ENCODE results near the gene UBP1. TPM values are rescaled to one million over a fixed set of nuclear protein-coding genes. Genes with fewer than 3 reads are reported as not detected.
"Not testable (repeated sequence)": the region's sequence is repeated elsewhere in the genome, so short reads cannot be mapped to it uniquely, and the experiment has no call there.

The UBP1 gene
- total RNA-seq, 1 experiment from 2014 or later: 50.4 TPM

GRCh38 chr3:33419948-33420347 lies 20.3 kb downstream of the UBP1 start:
- Histone ChIP-seq H3K79me2 (ENCODE audit: low read depth) (peaks cover 14% of the 10 kb centered on the region), H3K9me3 (ENCODE audit: insufficient read depth, low read depth) (no peaks in the 10 kb centered on the region), H3F3A (ENCODE audit: insufficient read depth, low read depth) (no peaks in the 10 kb centered on the region), H3K36me3 (ENCODE audit: low read depth) (no peaks in the 10 kb centered on the region; the same call in 1 of the 2 replicates), H3K4me1 (replicated peaks; ENCODE audit: insufficient read depth) (no peaks in the 10 kb centered on the region), H4K20me1 (ENCODE audit: insufficient read depth) (no peaks in the 10 kb centered on the region), H3K9me2 (ENCODE audit: insufficient read depth) (no peaks in the 10 kb centered on the region), H2AFZ (no peak overlapping the region), H3K27ac (no peak overlapping the region), H3K4me2 (no peak overlapping the region), H3K27me3 (ENCODE audit: insufficient read depth, low read depth) (no peaks in the 10 kb centered on the region), H3K4me3 (no peak overlapping the region)
- CTCF ChIA-PET: no interaction called here
- POLR2A ChIA-PET (ENCODE audit: unreplicated experiment): no interaction called here
- intact Hi-C loops (cut with micrococcal nuclease; ENCODE audit: unreplicated experiment): no loop called here
- TF ChIP-seq EZH2 (IDR thresholded peaks at IDR 0.05; ENCODE audit: low read depth): no peak
- TF ChIP-seq, protein P1, sequence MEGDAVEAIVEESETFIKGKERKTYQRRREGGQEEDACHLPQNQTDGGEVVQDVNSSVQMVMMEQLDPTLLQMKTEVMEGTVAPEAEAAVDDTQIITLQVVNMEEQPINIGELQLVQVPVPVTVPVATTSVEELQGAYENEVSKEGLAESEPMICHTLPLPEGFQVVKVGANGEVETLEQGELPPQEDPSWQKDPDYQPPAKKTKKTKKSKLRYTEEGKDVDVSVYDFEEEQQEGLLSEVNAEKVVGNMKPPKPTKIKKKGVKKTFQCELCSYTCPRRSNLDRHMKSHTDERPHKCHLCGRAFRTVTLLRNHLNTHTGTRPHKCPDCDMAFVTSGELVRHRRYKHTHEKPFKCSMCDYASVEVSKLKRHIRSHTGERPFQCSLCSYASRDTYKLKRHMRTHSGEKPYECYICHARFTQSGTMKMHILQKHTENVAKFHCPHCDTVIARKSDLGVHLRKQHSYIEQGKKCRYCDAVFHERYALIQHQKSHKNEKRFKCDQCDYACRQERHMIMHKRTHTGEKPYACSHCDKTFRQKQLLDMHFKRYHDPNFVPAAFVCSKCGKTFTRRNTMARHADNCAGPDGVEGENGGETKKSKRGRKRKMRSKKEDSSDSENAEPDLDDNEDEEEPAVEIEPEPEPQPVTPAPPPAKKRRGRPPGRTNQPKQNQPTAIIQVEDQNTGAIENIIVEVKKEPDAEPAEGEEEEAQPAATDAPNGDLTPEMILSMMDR (conservative IDR thresholded peaks at IDR 0.05): no peak
- no peak for DNase-seq
- BruUV-seq (replicated peaks): no TSS peak

DNA sequence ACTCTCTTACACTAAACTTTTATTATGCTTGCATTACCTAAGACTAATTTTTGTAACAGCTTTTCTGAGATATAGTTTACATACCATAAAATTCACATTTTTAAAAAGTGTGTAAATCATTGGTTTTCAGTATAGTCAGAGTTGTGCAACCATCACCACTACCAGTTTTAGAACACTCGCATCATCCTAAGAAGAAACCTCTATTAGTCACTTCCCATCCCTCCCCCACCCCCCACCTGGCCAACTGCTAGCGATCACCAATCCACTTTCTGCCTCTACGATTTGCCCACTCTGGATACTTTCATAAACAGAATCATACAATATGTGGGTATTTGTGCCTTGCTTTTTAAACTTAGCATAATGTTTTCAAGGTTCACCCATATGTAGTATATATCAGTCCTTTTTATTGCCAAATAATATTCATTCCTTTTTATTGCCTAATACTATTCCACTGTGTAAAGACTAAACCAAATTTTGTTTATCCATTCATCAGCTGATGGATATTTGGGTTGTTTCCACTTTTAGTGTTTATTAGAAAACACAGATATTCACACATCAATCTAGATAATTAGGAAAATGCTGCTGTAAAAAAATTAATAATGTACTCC lies 23.0 kb downstream of the UBP1 start:
- Histone ChIP-seq H3K79me2 (ENCODE audit: low read depth) (peaks cover 1% of the 10 kb centered on the region; the same call in 1 of the 2 replicates), H3K4me2 (no peak overlapping the region), H3F3A (ENCODE audit: insufficient read depth, low read depth) (no peaks in the 10 kb centered on the region), H4K20me1 (ENCODE audit: insufficient read depth) (no peaks in the 10 kb centered on the region), H3K9me3 (ENCODE audit: insufficient read depth, low read depth) (no peaks in the 10 kb centered on the region), H3K27ac (no peak overlapping the region), H3K36me3 (ENCODE audit: low read depth) (no peaks in the 10 kb centered on the region; the same call in 1 of the 2 replicates), H3K4me1 (replicated peaks; ENCODE audit: insufficient read depth) (no peaks in the 10 kb centered on the region), H3K9me2 (ENCODE audit: insufficient read depth) (no peaks in the 10 kb centered on the region), H2AFZ (no peak overlapping the region), H3K4me3 (no peak overlapping the region), H3K27me3 (ENCODE audit: insufficient read depth, low read depth) (no peaks in the 10 kb centered on the region)
- no peak for DNase-seq
- CTCF ChIA-PET: no interaction called here
- TF ChIP-seq, protein P1 (conservative IDR thresholded peaks at IDR 0.05): no peak
- TF ChIP-seq EZH2 (IDR thresholded peaks at IDR 0.05; ENCODE audit: low read depth): no peak
- no TSS peak for BruUV-seq (replicated peaks)
- POLR2A ChIA-PET (ENCODE audit: unreplicated experiment): no interaction called here
- intact Hi-C loops (cut with micrococcal nuclease; ENCODE audit: unreplicated experiment): no loop called here

DNA sequence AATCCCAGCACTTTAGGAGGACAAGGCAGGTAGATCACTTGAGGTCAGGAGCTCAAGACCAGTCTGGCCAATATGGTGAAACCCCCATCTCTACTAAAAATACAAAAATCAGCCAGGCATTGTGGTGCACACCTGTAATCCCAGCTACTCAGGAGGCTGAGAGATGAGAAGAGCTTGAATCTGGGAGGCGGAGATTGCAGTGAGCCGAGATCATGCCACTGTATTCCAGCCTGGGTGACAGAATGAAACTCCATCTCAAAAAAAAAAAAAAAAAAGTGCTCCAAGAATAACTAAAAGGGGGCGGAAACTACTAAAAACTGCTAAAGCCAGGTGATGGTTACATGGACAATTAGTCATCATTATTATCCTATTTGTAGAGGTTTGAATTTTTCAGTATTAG lies 29.4 kb downstream of the UBP1 start:
- BruUV-seq (replicated peaks); H3K9me2 ChIP-seq (ENCODE audit: insufficient read depth); DNase-seq; H3K4me2 ChIP-seq; H3K36me3 ChIP-seq (ENCODE audit: low read depth); H3K79me2 ChIP-seq (ENCODE audit: low read depth); H3K4me3 ChIP-seq; H3F3A ChIP-seq (ENCODE audit: insufficient read depth, low read depth); H3K4me1 ChIP-seq (replicated peaks; ENCODE audit: insufficient read depth); POLR2A ChIA-PET (ENCODE audit: unreplicated experiment); H3K27me3 ChIP-seq (ENCODE audit: insufficient read depth, low read depth); intact Hi-C loops (cut with micrococcal nuclease; ENCODE audit: unreplicated experiment); H3K27ac ChIP-seq; H3K9me3 ChIP-seq (ENCODE audit: insufficient read depth, low read depth); H2AFZ ChIP-seq; CTCF ChIA-PET; H4K20me1 ChIP-seq (ENCODE audit: insufficient read depth): not testable (repeated sequence)

- Histone ChIP-seq H3K9me3 (ENCODE audit: insufficient read depth, low read depth) (no peaks in the 10 kb centered on the region), H4K20me1 (ENCODE audit: insufficient read depth) (no peaks in the 10 kb centered on the region), H3K4me3 (no peak overlapping the region), H2AFZ (no peak overlapping the region), H3K27ac (no peak overlapping the region), H3K4me2 (no peak overlapping the region), H3K36me3 (ENCODE audit: low read depth) (no peaks in the 10 kb centered on the region), H3K79me2 (ENCODE audit: low read depth) (no peaks in the 10 kb centered on the region), H3K9me2 (ENCODE audit: insufficient read depth) (no peaks in the 10 kb centered on the region), H3K4me1 (replicated peaks; ENCODE audit: insufficient read depth) (no peaks in the 10 kb centered on the region), H3K27me3 (ENCODE audit: insufficient read depth, low read depth) (no peaks in the 10 kb centered on the region), H3F3A (ENCODE audit: insufficient read depth, low read depth) (no peaks in the 10 kb centered on the region)
- ChIA-PET POLR2A (ENCODE audit: unreplicated experiment) (interaction anchor here (0.6 kb wide), 1 partner anchor 44 kb away, joined by 6 read pairs; no protein-coding TSS in a partner anchor), CTCF (no interaction called here)
- no peak for TF ChIP-seq EZH2 (IDR thresholded peaks at IDR 0.05; ENCODE audit: low read depth)
- TF ChIP-seq, protein P1 (conservative IDR thresholded peaks at IDR 0.05): no peak
- intact Hi-C loops (cut with micrococcal nuclease; ENCODE audit: unreplicated experiment): no loop called here
- BruUV-seq (replicated peaks): no TSS peak
- no peak for DNase-seq
These were observed 36.4 kb downstream of the UBP1 start for GRCh38 chr3:33403756-33404155.

Data from PC-9 (cell line).